Measurements from ENCODE around the gene LHB. TPM values are rescaled to one million over a fixed set of nuclear protein-coding genes. Genes with fewer than 3 reads are reported as not detected.
"Not testable (repeated sequence)": the region's sequence is repeated elsewhere in the genome, so short reads cannot be mapped to it uniquely, and the experiment has no call there.

The LHB gene
- total RNA-seq, 4 donors from 2014 or later: 2.6 TPM; not detected in 3

GRCh38 chr19:49061445-49061844 is 44.6 kb upstream of the LHB start:
- no peak for TF ChIP-seq EP300 (IDR thresholded peaks at IDR 0.05)
- TF ChIP-seq, protein P1, sequence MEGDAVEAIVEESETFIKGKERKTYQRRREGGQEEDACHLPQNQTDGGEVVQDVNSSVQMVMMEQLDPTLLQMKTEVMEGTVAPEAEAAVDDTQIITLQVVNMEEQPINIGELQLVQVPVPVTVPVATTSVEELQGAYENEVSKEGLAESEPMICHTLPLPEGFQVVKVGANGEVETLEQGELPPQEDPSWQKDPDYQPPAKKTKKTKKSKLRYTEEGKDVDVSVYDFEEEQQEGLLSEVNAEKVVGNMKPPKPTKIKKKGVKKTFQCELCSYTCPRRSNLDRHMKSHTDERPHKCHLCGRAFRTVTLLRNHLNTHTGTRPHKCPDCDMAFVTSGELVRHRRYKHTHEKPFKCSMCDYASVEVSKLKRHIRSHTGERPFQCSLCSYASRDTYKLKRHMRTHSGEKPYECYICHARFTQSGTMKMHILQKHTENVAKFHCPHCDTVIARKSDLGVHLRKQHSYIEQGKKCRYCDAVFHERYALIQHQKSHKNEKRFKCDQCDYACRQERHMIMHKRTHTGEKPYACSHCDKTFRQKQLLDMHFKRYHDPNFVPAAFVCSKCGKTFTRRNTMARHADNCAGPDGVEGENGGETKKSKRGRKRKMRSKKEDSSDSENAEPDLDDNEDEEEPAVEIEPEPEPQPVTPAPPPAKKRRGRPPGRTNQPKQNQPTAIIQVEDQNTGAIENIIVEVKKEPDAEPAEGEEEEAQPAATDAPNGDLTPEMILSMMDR (IDR thresholded peaks at IDR 0.05): no peak
- TF ChIP-seq POLR2A (IDR thresholded peaks at IDR 0.05): no peak
- DNase-seq (ENCODE audit: low spot score in 2 of 2): no peak
- Histone ChIP-seq H3K27me3 (peaks cover 2 to 90% of the 10 kb centered on the region in 2 donors), H3K4me1 (peaks cover 0 to 30% (median 19%) of the 10 kb centered on the region in 4 donors), H3K27ac (no peak overlapping the region), H3K4me3 (no peak overlapping the region), H3K9me3 (no peaks in the 10 kb centered on the region), H3K36me3 (no peaks in the 10 kb centered on the region)
- WGBS, 2 donors: 73 to 75% methylated on average over 23 to 25 of the region's 25 CpGs

DNA sequence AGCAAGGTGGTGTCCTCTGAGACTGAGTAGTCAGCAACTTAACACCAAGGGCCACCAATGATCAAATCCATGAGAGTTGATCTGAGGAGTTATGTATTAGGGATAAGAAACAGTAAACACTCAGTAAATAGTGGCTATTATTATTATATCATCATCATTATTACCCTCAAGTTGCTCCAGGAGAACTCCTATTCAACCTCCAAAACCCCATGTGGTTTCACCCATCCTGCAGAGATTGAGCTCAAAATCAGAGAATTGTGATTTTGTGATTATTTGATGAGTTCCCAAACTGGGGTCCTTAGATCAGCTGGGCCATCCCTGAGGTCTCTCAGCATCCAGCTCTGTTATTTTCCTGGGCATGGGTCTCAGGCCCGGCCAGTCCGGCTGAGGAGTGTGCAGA is 44.1 kb upstream of the LHB start:
- WGBS, 2 donors: 94 to 96% methylated on average over 2 of the region's 2 CpGs
- peaks cover 2 to 90% of the 10 kb centered on the region in 2 donors for H3K27me3 ChIP-seq
- DNase-seq (ENCODE audit: low spot score in 2 of 2): no peak

GRCh38 chr19:49059053-49059452 is 42.2 kb upstream of the LHB start:
- Histone ChIP-seq H3K9me3 (no peaks in the 10 kb centered on the region), H3K36me3 (no peaks in the 10 kb centered on the region), H3K27me3 (peaks cover 0 to 78% of the 10 kb centered on the region in 2 donors), H3K27ac (no peak overlapping the region), H3K4me3 (no peak overlapping the region), H3K4me1 (peaks cover 0 to 27% (median 14%) of the 10 kb centered on the region in 4 donors)
- DNase-seq (ENCODE audit: low spot score in 2 of 2): no peak
- TF ChIP-seq EP300 (IDR thresholded peaks at IDR 0.05): no peak
- TF ChIP-seq, protein P1 (IDR thresholded peaks at IDR 0.05): no peak
- TF ChIP-seq POLR2A (IDR thresholded peaks at IDR 0.05): no peak
- 53 to 57% methylated on average over 9 of the region's 9 CpGs for WGBS, 2 donors

More for the DNA sequence above, 44.1 kb upstream of the LHB start:
- TF ChIP-seq EP300 (IDR thresholded peaks at IDR 0.05): no peak
- TF ChIP-seq, protein P1 (IDR thresholded peaks at IDR 0.05): no peak
- no peak for TF ChIP-seq POLR2A (IDR thresholded peaks at IDR 0.05)
- Histone ChIP-seq H3K27ac (no peak overlapping the region), H3K4me3 (no peak overlapping the region), H3K36me3 (no peaks in the 10 kb centered on the region), H3K9me3 (no peaks in the 10 kb centered on the region), H3K4me1 (peaks cover 0 to 35% (median 20%) of the 10 kb centered on the region in 4 donors)

GRCh38 chr19:49058562-49058961 is 41.7 kb upstream of the LHB start:
- Histone ChIP-seq H3K36me3 (no peaks in the 10 kb centered on the region), H3K9me3 (no peaks in the 10 kb centered on the region), H3K4me1 (peaks cover 0 to 27% (median 14%) of the 10 kb centered on the region in 4 donors), H3K4me3 (no peak overlapping the region), H3K27ac (no peak overlapping the region), H3K27me3 (peaks cover 0 to 73% of the 10 kb centered on the region in 2 donors)
- TF ChIP-seq POLR2A (IDR thresholded peaks at IDR 0.05) (no peak), EP300 (IDR thresholded peaks at IDR 0.05) (no peak)
- TF ChIP-seq, protein P1 (IDR thresholded peaks at IDR 0.05): no peak
- DNase-seq (ENCODE audit: low spot score in 2 of 2): no peak
- 50 to 57% methylated on average over 9 to 10 of the region's 10 CpGs for WGBS, 2 donors

DNA sequence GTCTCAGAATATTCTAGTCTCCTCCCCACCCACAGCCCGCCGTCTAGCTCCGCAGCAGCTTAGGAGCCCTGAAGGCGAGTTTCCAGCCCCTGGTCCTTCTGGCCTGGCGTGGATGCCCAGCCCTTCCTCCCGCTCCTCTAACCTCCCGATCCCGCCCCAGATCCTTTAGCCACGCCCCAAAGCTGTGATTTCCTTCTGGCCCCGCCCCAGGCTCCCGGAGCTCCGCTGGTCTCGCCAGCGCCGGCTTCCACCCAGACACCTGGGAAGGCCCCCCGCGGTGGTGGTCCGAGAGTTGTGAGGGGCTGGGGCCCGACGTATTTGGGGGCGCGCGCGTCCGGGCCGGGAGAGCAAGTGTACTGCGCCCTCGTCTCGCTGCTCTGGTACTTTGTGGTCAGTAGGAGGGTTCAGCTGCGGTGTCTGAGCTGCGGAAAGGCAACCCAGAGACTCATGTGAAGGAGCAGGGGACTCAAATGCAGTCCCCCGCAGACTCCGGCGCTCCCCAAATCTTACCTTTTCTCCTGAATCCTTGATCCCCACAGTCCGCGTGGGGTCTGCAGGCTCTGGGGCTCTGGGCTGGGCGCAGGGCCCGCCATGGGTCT is 40.8 kb upstream of the LHB start, which contains the start of gene CGB7:
CGB7 (minus strand) TSS at position 114 of the 599 bp plus-strand sequence. CDS start 2,374 bp downstream, outside the sequence.
- no peak for TF ChIP-seq EP300 (IDR thresholded peaks at IDR 0.05)
- TF ChIP-seq, protein P1 (IDR thresholded peaks at IDR 0.05): no peak
- TF ChIP-seq POLR2A (IDR thresholded peaks at IDR 0.05): no peak
- Histone ChIP-seq H3K4me3 (peak within 1 kb of the TSS; percentile 35 to 58 (median 51)), H3K9me3 (no peaks in the 10 kb centered on the region), H3K4me1 (peaks cover 0 to 27% (median 14%) of the 10 kb centered on the region in 4 donors), H3K27me3 (peaks cover 0 to 65% of the 10 kb centered on the region in 2 donors), H3K27ac (no peak within 1 kb of the TSS), H3K36me3 (no peaks in the 10 kb centered on the region)
- DNase-seq (ENCODE audit: low spot score in 2 of 2): peak; percentile 29 to 54
- 2 to 3% methylated on average over 33 of the region's 38 CpGs for WGBS, 2 donors

- Histone ChIP-seq H3K4me1 (peaks cover 0 to 27% (median 14%) of the 10 kb centered on the region in 4 donors), H3K4me3 (peak overlapping the region; percentile 35 to 58 (median 51)), H3K27me3 (peaks cover 0 to 58% of the 10 kb centered on the region in 2 donors)
- not testable (repeated sequence) for H3K36me3 ChIP-seq; H3K9me3 ChIP-seq; H3K27ac ChIP-seq; DNase-seq (ENCODE audit: low spot score in 2 of 2)
- 5% methylated on average over 15 to 33 of the region's 34 CpGs for WGBS, 2 donors
Observed at GRCh38 chr19:49056902-49057596, 40.2 kb upstream of the LHB start.
